Measurements from ENCODE around the gene OR56A5. TPM values are rescaled to one million over a fixed set of nuclear protein-coding genes. Genes with fewer than 3 reads are reported as not detected.

OR56A5 gene
- not detected in 5 replicates for total RNA-seq (2022; extraction: Qiagen RNA extraction)

GRCh38 chr11:5968394-5968793, at the start of gene OR56A5:
Gene OR56A5, minus strand, starts transcription at chr11:5968494. Its CDS starts 0 bp downstream, at chr11:5968494.

GRCh38 chr11:6006846-6007245, 38.6 kb upstream of the OR56A5 start, which contains the start of gene OR56A4:
Gene OR56A4, minus strand, starts transcription at chr11:6006946. Its CDS starts 3,954 bp downstream, at chr11:6002992.

GRCh38 chr11:5986885-5987284, 18.6 kb upstream of the OR56A5 start, which contains the start of gene OR52L1:
Gene OR52L1, minus strand, starts transcription at chr11:5986985. Its CDS starts 55 bp downstream, at chr11:5986930.

GRCh38 chr11:5941951-5942350, 26.3 kb downstream of the OR56A5 start, which contains the start of gene OR56A3:
Gene OR56A3, plus strand, starts transcription at chr11:5942251. Its CDS starts 5,096 bp downstream, at chr11:5947347.

Other genes starting within 250 kb of the OR56A5 start
- gene OR56B1, start 232.0 kb downstream of the OR56A5 start, total RNA-seq (2022; extraction: Qiagen RNA extraction): not detected in 5 replicates
- not detected in 5 replicates for gene OR52N4, start 214.3 kb downstream of the OR56A5 start, total RNA-seq (2022; extraction: Qiagen RNA extraction)
- gene OR52N5, start 185.1 kb downstream of the OR56A5 start, total RNA-seq (2022; extraction: Qiagen RNA extraction): not detected in 5 replicates
- gene OR52N1, start 177.2 kb downstream of the OR56A5 start, total RNA-seq (2022; extraction: Qiagen RNA extraction): not detected in 5 replicates
- not detected in 5 replicates for gene OR52N2, start 159.6 kb downstream of the OR56A5 start, total RNA-seq (2022; extraction: Qiagen RNA extraction)
- not detected in 5 replicates for gene OR52E6, start 126.6 kb downstream of the OR56A5 start, total RNA-seq (2022; extraction: Qiagen RNA extraction)
- not detected in 5 replicates for gene OR52E8, start 110.8 kb downstream of the OR56A5 start, total RNA-seq (2022; extraction: Qiagen RNA extraction)
- gene OR52E4, start 87.9 kb downstream of the OR56A5 start, total RNA-seq (2022; extraction: Qiagen RNA extraction): not detected in 5 replicates
- not detected in 5 replicates for gene OR52E5, start 75.3 kb downstream of the OR56A5 start, total RNA-seq (2022; extraction: Qiagen RNA extraction)
- gene OR56A3, start 26.2 kb downstream of the OR56A5 start, total RNA-seq (2022; extraction: Qiagen RNA extraction): not detected in 5 replicates
- not detected in 5 replicates for gene OR52L1, start 18.5 kb upstream of the OR56A5 start, total RNA-seq (2022; extraction: Qiagen RNA extraction)
- not detected in 5 replicates for gene OR56A4, start 38.5 kb upstream of the OR56A5 start, total RNA-seq (2022; extraction: Qiagen RNA extraction)
- not detected in 5 replicates for gene OR56A1, start 62.3 kb upstream of the OR56A5 start, total RNA-seq (2022; extraction: Qiagen RNA extraction)
- gene OR56B4, start 139.2 kb upstream of the OR56A5 start, total RNA-seq (2022; extraction: Qiagen RNA extraction): not detected in 5 replicates
- gene OR52B2, start 201.8 kb upstream of the OR56A5 start, total RNA-seq (2022; extraction: Qiagen RNA extraction): not detected in 5 replicates
- gene OR52W1, start 230.7 kb upstream of the OR56A5 start, total RNA-seq (2022; extraction: Qiagen RNA extraction): not detected in 5 replicates
- not detected in 5 replicates for gene C11orf42, start 237.1 kb upstream of the OR56A5 start, total RNA-seq (2022; extraction: Qiagen RNA extraction)

Data from A549 treated with AZD2906 at 1 μM for 4 hours (cell line).